Right renal pelvis (tissue), 4 donors: ENCODE measurements around the gene BASP1. TPM values are rescaled to one million over a fixed set of nuclear protein-coding genes. Genes with fewer than 3 reads are reported as not detected.

ENCODE experiments used
- DNase-seq, 4 donors: peaks; one replicate each; pipeline ENCODE4 v3.0.0-alpha.2; 2013; ENCODE audit warnings: low read depth in 4 of 4, low spot score in 3 of 4, missing footprints in 1 of 4
- polyA plus RNA-seq, 4 donors: library from polyadenylated mRNA; unstranded; fragments of 120-200 nt; gene quantifications; one replicate each; pipeline ENCODE4 v1.2.1, GENCODE V29; 2013; ENCODE audit not compliant: insufficient read length in 4 of 4

BASP1 gene, protein sequence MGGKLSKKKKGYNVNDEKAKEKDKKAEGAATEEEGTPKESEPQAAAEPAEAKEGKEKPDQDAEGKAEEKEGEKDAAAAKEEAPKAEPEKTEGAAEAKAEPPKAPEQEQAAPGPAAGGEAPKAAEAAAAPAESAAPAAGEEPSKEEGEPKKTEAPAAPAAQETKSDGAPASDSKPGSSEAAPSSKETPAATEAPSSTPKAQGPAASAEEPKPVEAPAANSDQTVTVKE
- 10 to 100 TPM; 84.6 to 96.0 (median 88.2) TPM for polyA plus RNA-seq

DNA sequence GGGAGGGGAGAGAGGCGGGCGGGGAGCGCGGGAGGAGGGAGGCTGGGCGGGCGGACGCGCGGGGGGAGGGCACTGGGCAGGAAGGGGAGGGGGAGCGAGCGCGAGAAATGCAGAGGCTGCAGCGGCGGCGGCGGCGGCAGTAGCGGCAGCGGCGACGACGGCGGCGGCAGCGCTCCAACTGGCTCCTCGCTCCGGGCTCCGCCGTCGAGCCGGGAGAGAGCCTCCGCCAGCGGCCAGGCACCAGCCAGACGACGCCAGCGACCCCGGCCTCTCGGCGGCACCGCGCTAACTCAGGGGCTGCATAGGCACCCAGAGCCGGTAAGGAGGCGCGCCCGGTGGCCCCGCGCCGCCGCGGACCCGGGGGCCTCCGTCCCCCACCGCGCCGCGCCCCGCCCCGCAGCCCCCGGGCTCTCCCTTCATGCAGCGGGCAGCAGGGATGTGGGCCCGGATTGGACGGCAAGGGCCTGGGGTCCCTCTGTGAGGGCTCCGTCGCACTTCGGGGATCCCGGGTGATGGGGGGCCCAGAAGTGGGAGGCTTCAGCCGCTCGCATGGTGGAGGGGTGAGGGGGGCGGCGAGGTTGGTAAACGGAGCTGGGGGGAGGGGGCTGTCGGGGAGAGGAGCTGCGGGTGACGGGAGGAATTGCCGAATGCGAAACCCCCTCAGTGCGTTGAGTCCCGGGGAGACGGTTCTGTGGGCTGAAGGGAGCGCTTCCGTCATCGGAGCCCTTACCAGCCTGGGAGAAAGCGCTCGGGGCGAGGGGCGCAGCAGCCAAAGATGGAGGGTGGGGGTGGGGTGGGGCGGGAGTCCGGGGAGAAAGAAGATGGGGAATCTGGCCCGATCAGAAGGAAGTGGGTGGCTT, at the start of gene BASP1:
BASP1 (plus strand) TSS at position 139 of the 860 bp plus-strand sequence. CDS start 57,586 bp downstream, outside the sequence.
- peak; percentile 16 to 64 (median 44) for DNase-seq

DNA sequence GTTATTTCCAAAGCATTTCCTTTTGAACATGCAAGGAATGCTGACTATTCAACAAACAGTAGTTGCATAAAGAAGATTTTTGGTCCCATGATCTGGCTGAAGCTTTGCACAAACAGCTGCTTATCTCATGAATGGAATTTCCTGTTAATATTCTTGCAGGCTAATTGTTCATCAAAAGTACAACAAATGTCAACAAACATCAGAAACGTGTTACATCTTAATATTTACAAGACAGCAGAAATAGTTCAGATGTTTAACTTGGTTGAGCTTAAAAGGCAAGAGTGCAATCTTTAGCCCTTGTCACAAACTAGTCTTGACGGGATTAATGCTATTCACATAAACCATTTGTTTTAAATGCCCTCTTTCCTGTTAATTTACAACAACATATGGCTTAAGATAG, 47.9 kb upstream of the BASP1 start:
- DNase-seq = peak in 3 of 4 donors; percentile 30 to 59 (median 33)

DNA sequence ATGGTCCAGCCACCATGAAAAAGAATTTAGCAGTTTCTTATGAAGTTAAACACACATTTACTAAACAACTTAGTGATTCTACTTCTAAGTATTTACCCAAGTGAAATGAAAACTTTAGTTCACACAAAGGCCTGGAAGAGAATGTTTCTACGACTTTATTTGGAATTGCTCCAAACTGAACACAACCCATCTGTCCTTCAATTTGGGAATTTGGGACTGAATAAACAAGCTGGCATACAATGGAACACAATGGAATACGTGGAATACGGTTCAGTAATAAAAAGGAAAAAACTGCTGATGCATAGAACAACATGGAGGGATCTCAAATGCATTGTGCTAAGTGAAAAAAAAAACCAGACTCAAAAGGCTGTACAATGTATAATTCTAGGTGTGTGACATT, 44.6 kb upstream of the BASP1 start:
- no peak for DNase-seq

DNA sequence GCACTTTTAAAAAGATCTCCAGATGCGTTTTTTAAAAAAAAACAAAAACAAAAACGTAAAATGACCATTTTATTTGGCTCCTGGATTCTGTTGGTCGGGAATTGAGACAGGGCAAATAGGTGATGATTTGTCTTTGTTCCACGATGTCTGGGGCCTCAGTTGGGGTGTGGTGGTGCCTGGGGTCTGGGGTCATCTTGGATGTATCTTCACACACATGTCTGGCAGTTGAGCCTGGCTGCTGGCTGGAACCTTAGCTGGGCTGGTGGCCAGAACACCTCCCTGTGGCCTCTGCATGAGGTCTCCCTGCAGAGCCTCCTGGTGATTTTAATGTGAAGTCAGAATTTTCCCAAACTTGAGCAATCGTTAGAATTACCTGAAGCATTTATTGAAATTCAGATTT, 42.5 kb upstream of the BASP1 start:
- no peak for DNase-seq

DNA sequence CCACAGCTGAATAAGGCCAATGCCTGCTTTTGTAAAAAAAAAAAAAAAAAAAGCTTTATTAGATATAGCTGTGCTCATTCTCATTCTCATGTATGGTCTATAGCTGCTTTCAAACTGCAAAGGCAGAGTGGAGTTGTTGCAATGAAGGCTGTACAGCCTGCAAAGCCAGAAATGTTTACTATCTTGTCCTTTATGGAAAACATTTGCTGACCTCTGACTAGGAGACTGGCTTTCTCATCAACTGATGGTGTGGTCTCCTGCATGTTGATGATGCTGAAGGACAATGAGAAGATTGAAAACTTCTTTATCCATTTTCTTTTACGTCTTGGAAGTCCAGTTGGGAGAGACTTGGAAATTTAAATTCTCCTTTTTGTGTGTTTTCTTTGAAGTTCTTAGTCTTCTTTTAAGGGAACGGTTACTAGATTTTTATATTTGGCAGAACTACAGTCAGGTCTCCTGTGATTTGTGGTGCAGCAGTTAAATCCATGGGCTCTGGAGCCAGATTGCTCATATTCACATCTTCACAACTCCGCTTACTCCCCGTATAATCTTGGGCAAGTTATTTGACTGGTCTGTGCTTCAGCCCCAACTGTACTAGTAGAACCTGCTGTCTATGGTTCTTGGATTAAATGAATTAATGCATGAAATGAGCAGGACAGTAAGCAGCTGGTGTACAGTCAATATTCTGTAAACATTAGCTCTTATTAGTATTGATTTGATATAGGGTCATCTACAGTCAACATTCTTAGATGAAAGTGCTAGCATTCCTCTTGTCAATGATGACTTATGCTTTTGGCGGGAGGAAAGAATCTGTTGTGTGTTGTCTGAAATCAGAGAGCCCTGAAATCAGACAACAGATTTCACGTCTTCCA, 39.7 kb upstream of the BASP1 start:
- DNase-seq = no peak

DNA sequence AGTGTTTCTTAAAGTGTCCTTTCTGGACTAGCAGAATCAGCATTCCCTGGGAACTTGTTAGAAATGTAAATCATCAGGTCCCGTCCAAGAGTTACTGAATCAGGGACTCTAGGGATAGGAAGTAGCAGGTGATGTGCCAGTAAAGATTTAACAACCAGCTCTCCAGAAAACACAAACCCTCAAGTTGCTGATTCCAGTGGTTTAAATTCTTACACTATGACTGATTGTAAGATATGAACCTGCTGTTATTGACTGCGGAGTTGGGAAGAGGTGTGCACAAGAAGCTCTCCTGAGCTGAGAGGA, 39.1 kb upstream of the BASP1 start:
- no peak for DNase-seq

DNA sequence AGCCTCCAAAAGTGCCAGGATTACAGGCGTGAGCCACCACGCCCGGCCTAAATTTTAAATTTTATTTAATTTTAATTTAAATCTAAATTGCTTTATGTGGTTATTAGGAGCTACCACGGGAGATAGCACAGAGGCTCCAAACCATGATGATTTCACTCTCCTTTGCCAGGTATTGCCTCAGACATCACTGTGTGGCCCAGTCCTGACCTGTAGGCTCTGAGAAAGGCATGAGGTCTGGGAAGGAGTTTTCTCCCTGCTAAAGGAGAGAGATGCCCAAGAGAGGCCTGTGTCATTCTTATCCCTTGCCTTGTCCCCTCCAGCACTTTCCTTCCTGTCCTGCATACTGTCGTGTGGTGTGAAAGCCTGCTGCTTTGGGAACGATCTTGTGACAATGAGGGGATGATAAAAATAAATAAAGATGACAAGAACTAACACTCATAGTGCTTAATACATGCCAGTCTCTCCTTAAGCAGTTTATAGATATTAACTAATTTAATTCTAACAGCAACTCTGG, 37.0 kb upstream of the BASP1 start:
- no peak for DNase-seq

DNA sequence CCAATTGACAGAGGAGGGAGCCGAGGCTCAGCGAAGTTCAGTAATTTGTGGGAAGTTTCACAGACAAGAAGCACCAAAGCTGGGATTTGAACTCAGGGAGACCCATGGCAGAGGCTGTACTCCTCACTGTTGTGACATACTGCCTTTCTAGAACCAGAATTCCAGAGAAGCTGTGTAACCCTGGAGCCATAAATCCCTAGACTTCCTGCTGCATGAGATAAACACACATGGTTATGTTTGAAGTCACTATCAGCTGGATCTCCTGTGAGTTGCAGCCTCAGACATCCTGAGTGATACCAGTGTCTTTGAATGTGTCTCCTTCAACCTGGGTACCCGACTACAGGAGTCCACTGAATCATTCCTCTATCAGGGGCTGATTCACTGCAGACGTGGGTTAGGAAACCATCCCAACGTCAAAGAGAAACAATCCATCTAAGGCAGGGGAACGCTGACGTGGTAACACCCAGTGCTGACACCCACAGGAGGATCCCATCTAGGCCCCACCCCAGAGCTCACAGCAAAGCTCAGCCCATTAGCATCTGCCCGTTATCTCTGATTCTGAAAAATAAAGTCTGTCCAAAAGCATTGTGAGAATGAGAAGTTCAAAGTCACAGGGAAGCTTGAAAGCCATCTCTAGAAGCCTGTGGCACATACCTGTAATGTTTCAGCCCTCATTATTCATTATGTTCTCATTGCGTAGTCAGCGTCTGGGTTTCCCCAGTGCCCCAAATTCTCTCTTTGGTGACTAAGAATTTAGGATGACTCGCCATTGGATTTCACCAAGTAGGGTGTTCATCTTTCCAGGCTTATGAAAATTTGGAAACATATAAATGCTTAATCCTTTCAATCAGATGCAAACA, 36.3 kb upstream of the BASP1 start:
- no peak for DNase-seq

DNA sequence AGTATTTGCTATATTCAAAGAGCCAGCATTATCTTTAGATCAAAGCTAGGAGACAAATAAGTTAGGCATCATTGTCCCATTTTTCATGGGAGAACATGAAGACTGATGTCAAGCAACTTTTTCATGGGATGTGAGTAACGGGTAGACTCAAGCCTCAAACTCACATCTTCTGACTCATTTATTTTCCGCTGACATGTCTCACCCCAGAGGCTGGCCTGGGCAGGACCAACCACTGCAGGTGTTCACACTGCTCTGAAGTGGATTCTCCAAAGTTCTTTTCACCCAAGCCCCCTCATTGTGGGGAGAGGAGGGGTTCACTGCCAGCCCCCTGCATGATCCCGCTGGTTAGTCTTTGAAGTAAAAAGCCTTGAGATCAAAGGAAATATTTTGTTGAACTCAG, 34.9 kb upstream of the BASP1 start:
- DNase-seq = no peak

DNA sequence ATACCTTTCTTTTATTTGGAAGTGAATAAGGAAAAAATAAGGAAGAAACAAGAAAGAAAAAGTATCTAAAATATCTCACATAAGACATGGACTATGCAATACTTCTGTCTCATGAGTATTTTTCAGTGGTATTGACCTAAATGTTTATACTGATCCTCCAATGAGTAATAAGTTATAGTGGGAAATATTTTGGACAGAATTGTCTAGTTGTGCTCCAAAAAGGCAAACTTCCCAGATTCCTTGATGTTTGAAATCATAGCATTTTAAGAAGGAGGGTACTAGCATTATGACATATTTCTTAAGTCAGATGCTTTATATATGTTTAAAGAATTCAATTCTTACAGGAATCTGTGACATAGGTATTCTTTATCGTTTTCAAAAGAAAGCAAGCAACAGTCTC, 34.5 kb upstream of the BASP1 start:
- DNase-seq = no peak

DNA sequence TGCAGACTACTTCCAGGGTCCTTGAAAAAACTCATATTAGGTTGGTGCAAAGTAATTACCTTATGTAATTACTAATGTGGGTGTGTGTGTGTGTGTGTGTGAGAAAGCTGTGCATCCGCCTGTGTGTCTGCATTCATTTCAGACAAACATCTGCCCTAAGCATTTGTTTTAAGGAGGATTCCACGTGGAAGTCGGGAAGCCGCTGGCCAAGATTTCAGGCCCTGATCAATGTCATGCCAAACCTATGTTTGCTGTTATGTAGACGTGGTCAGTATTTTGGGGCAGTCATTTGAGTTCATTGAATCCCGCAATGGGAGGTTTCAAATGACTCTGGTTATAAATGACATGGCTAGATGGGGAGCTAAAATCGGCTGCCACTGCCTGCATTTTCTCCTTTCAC, 33.6 kb upstream of the BASP1 start:
- no peak for DNase-seq

DNA sequence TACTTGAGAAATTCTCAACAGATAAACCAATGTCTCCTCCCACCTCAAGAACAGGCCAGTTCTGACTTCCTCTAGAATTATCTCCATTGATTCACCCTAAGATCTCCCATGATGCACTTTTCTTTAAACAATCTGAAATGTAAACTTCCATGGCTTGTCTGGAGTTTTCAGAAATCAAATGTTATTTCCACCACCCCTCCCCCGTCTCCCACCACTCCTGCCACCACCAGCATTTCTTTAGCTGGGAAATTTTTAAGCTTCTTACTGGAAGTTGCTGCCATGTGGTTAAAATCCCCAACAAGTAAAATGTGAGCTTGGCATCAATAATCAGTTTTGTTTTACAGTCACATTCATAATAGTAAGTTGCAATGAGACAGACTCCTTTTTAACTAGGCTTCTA, 32.8 kb upstream of the BASP1 start:
- no peak for DNase-seq

DNA sequence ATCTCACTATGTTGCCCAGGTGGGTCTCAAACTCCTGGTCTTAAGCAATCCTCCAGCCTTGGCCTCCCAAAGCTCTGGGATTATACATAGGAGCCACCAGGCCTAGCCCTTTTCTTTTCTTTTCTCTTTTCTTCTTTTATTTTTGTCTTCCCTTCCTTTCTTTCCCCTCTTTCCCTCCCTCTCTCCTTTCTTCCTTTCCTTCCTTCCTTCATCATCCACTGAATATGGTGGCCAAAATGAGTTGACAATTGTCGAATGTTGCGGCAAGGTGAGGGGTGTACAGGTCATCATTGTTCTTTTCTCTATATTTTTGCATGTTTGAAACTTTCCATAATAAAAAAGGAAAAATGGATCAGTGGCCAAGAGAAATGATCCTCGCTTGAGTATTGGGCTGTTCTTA, 32.1 kb upstream of the BASP1 start:
- no peak for DNase-seq

DNA sequence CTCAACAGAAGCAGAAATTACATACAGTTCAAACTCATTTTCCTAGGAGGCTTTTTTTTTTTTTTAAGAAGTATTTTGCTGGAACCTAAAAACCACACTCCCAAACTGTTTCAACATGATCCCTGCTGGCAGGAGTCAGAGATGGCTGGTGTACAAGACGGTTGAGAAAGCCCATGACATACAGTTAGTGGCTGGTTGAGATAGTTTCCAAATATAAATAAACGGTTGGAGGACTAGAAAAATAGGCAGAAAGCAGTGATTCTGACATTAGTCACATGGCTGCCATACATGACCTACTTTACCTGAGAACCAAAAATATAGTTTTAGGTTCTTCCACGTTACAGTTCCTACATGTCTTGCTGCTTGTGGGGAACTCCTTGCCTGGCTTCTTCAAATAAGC, 31.7 kb upstream of the BASP1 start:
- no peak for DNase-seq

DNA sequence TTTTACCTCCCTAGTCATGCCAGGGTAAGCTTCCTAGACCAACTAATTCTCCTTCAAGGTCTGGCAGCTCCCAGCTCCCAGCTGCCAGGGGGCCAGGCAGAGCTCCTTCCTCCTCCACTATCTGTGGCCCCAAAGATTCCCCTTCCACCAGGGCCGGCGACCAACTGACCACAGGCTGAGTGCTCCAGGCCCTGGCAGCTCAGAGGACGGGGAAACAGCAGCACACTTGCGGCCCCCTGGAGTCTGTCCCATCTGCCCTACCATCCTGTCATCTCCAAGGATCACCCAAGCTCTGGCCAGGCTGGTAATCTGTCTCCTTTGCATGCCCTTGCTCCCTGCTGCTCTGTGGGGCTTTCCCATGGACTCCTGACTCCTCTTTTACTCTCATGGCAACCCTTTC, 31.2 kb upstream of the BASP1 start:
- no peak for DNase-seq

DNA sequence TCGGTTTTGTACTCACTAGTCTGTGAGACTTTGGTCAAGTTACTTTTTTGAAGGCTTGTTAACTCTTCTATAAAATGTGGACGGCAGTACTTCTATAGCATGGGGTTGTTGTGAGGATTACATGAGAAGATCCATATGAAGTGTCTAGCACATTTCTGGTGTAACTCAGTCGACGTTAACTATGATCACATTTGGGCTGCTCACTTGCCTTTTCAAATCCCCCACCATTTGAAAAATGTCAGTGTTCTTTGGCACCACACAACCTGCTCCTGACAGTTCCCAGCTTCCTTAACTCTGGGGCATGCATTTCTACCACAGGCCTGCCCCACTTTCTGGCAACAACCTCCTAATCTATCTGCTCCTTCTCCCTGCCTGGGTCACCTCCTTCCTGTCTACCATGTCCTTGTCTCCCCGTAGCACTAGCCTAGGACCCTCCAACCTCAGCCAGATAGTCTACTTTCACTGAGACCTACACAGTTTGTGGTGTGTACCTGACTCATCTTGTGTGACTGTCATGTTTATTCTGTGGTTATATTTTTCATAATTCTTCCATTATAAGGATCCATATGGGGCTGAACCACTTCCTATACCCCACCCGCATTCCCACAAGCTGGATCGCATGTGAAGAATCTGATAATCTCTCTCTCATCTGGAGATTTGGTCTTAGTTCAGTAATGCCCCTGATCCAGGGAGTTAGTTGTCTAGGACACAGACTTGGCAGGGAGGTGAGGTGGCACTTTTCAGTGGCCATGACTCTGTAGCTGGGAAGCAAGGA, 30.2 kb upstream of the BASP1 start:
- DNase-seq = no peak

DNA sequence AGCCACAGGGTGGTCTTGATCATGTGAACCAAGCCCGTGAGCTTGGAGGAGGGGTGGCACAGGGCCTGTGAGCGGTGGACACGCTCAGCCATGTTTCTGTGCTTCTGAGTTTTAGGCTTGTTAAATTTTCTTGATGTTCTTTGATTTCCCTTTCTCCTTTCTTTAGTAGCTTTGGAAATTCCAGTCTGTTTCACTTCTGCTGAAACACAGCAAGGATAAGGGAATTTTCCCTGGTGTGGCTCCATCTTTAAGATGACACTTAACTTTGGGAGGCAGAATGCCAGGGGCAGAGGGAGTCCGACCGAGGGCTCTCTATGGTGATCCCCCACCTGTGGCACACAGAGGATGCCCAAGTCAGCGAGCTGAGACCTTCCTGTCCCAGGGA, 29.7 kb upstream of the BASP1 start:
- no peak for DNase-seq

DNA sequence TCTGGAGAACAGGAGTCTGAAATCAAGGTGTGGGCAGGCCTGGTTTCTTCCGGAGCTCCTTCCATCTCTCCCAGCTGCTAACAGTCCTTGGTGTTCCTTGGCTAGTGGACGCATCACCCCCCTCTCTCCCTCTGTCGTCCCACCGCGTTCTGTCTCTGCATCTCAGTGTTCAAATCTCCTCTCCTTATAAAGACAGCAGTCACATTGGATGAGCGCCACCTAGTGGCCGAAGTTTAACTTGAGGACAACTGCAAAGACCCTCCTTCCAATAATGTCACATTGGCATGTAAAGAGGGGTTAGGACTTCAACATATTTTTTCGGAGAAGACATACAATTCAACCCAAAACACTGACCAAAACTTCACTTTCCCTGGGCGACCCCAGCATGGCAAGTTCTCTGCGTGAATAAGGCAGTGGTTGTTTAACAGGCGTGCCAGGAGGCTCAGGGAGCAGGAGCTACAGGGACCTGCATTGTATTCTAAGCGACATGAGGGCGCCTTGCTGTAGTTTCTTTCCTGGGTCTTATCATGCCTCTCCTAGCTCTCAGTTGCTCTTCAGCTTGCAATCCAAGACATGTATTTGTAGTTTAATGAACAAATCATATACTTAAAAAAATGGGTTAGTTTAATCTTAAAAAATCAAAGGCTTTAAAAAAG, 27.9 kb upstream of the BASP1 start:
- DNase-seq = peak in 3 of 4 donors; percentile 63 to 72 (median 68)

DNA sequence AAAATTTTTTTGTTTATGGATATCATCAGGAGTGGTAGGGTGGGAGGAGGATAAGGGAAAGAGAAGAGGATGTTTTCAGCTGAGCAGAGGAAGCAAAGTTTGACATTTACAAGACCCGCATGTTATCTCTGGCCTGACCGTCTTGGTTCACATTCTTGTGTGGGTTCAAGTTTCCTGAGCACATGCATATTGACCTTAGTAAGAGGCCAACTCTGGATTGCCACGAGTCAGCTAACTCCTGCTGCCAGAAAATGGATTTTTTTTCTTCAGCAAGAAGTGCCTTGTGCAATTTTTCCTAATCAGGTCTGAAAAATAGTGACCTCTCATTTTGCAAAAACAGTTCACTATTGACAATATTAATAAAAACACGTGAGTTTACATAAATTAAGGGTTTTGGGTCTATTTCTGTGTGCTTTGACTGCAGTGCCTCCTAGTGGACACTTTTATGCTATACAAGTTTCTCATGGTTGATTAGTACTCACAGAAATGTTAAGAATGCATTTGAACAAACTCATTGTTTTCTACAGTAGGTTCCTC, 27.1 kb upstream of the BASP1 start:
- DNase-seq = peak in 3 of 4 donors; percentile 57 to 71 (median 65)
